WTC11 (cell line): ENCODE results near the gene ANKRD22. TPM values are rescaled to one million over a fixed set of nuclear protein-coding genes. Genes with fewer than 3 reads are reported as not detected.

Experiments
- ATAC-seq: fragments of 200-7000 bp; cut with Tn5 transposase; 2 replicates; pipeline ENCODE4 v1.10.0; 2021; ENCODE audit warnings: mild to moderate bottlenecking, moderate library complexity
- CTCF ChIA-PET: fragments of 300-600 bp; sonication (Branson Sonifier 250); formaldehyde crosslinking; loops from one replicate; lab custom pipeline; 2021; ENCODE audit warnings: antibody characterized with exemption; lab: Charles Lee
- POLR2A ChIA-PET: fragments of 350-600 bp; sonication (Branson Sonifier 250); formaldehyde crosslinking; loops from one replicate; lab custom pipeline; 2021; ENCODE audit warnings: antibody characterized with exemption; lab: Charles Lee
- DNase-seq: peaks from one replicate; pipeline ENCODE4 v3.0.0; 2021; ENCODE audit warnings: low spot score
- H3K27ac Mint-ChIP-seq: 2 replicates; pipeline ENCODE4 v1.8.0; 2021; ENCODE audit warnings: mixed read lengths
- H3K27me3 Mint-ChIP-seq: 2 replicates; pipeline ENCODE4 v1.8.0; 2021; ENCODE audit warnings: low read depth, mild to moderate bottlenecking, moderate library complexity, mixed read lengths
- H3K36me3 Mint-ChIP-seq: 2 replicates; pipeline ENCODE4 v1.8.0; 2021; ENCODE audit warnings: mixed read lengths
- H3K4me1 Mint-ChIP-seq: 2 replicates; pipeline ENCODE4 v1.8.0; 2022; ENCODE audit warnings: mixed read lengths
- H3K4me3 Mint-ChIP-seq: 2 replicates; pipeline ENCODE4 v1.8.0; 2021; ENCODE audit warnings: mild to moderate bottlenecking, moderate library complexity, mixed read lengths
- H3K9me3 Mint-ChIP-seq: 2 replicates; pipeline ENCODE4 v1.8.0; 2021; ENCODE audit warnings: mixed read lengths
- CREB1 ChIP-seq: sonication (generic); formaldehyde crosslinking; IDR thresholded peaks from 2 replicates; pipeline ENCODE4 v1.8.0; 2023; ENCODE audit warnings: mild to moderate bottlenecking, missing genetic modification reagents
- ELF4 ChIP-seq: sonication (generic); formaldehyde crosslinking; IDR thresholded peaks from 2 replicates; pipeline ENCODE4 v1.8.1; 2022; ENCODE audit warnings: low read depth, mild to moderate bottlenecking, moderate library complexity, missing genetic modification reagents
- ERG ChIP-seq: fragments of 250-450 bp; sonication (Bioruptor Pico); IDR thresholded peaks from 2 replicates; pipeline ENCODE4 v1.8.0; 2021; ENCODE audit warnings: mild to moderate bottlenecking
- FOXK1 ChIP-seq: sonication (generic); formaldehyde crosslinking; IDR thresholded peaks from 2 replicates; pipeline ENCODE4 v1.8.0; 2022; ENCODE audit warnings: mild to moderate bottlenecking, moderate library complexity, missing genetic modification reagents
- FOXP1 ChIP-seq: sonication (generic); formaldehyde crosslinking; IDR thresholded peaks from 2 replicates; pipeline ENCODE4 v1.8.0; 2022; ENCODE audit warnings: missing genetic modification reagents, mild to moderate bottlenecking, moderate library complexity, borderline replicate concordance
- FOXP4 ChIP-seq: sonication (generic); formaldehyde crosslinking; IDR thresholded peaks from 2 replicates; pipeline ENCODE4 v1.8.0; 2022; ENCODE audit warnings: mild to moderate bottlenecking, missing genetic modification reagents
- IRF2 ChIP-seq: sonication (generic); formaldehyde crosslinking; IDR thresholded peaks from 2 replicates; pipeline ENCODE4 v1.8.0; 2022; ENCODE audit warnings: low read depth, missing genetic modification reagents, borderline replicate concordance
- JUN ChIP-seq: sonication (generic); formaldehyde crosslinking; IDR thresholded peaks from 2 replicates; pipeline ENCODE4 v1.8.0; 2023; ENCODE audit warnings: mild to moderate bottlenecking, missing genetic modification reagents
- MAX ChIP-seq: sonication (generic); formaldehyde crosslinking; IDR thresholded peaks from 2 replicates; pipeline ENCODE4 v1.8.0; 2022; ENCODE audit warnings: mild to moderate bottlenecking, missing genetic modification reagents
- MLX ChIP-seq: sonication (generic); formaldehyde crosslinking; IDR thresholded peaks from 2 replicates; pipeline ENCODE4 v1.8.1; 2023; ENCODE audit warnings: mild to moderate bottlenecking, missing genetic modification reagents, moderate library complexity
- NFATC4 ChIP-seq: fragments of 250-450 bp; sonication (Bioruptor Pico); IDR thresholded peaks from 2 replicates; pipeline ENCODE4 v1.9.0; 2021; ENCODE audit warnings: mild to moderate bottlenecking
- NR3C1 ChIP-seq: sonication (generic); formaldehyde crosslinking; conservative IDR thresholded peaks from 2 replicates; pipeline ENCODE4 v1.8.1; 2023; ENCODE audit warnings: low read depth, mild to moderate bottlenecking, missing genetic modification reagents
- RORB ChIP-seq: fragments of 250-450 bp; sonication (Bioruptor Pico); IDR thresholded peaks from 2 replicates; pipeline ENCODE4 v1.9.0; 2021; ENCODE audit warnings: mild to moderate bottlenecking
- SOX15 ChIP-seq: fragments of 250-450 bp; sonication (Bioruptor Pico); IDR thresholded peaks from 2 replicates; pipeline ENCODE4 v1.9.0; 2021; ENCODE audit warnings: mild to moderate bottlenecking
- TCF7 ChIP-seq: sonication (generic); formaldehyde crosslinking; IDR thresholded peaks from 2 replicates; pipeline ENCODE4 v1.8.0; 2022; ENCODE audit warnings: mild to moderate bottlenecking, low read depth, missing genetic modification reagents, moderate library complexity
- TEAD4 ChIP-seq: sonication (generic); formaldehyde crosslinking; IDR thresholded peaks from 2 replicates; pipeline ENCODE4 v1.8.0; 2022; ENCODE audit warnings: mild to moderate bottlenecking, missing genetic modification reagents
- USF1 ChIP-seq: sonication (generic); formaldehyde crosslinking; IDR thresholded peaks from 2 replicates; pipeline ENCODE4 v1.8.0; 2022; ENCODE audit warnings: mild to moderate bottlenecking, missing genetic modification reagents
- USF2 ChIP-seq: sonication (generic); formaldehyde crosslinking; IDR thresholded peaks from 2 replicates; pipeline ENCODE4 v1.8.1; 2023; ENCODE audit warnings: mild to moderate bottlenecking, missing genetic modification reagents, moderate library complexity
- ZBTB43 ChIP-seq: sonication (generic); formaldehyde crosslinking; IDR thresholded peaks from 2 replicates; pipeline ENCODE4 v1.8.1; 2023; ENCODE audit warnings: mild to moderate bottlenecking, missing genetic modification reagents
- ZNF263 ChIP-seq: sonication (generic); formaldehyde crosslinking; IDR thresholded peaks from 2 replicates; pipeline ENCODE4 v1.8.1; 2022; ENCODE audit warnings: low read depth, mild to moderate bottlenecking, moderate library complexity, missing genetic modification reagents
- ZNF396 ChIP-seq: fragments of 250-450 bp; sonication (Bioruptor Pico); IDR thresholded peaks from 2 replicates; pipeline ENCODE4 v1.8.0; 2021; ENCODE audit warnings: mild to moderate bottlenecking, moderate library complexity, borderline replicate concordance
- ZNF425 ChIP-seq: fragments of 250-450 bp; sonication (Bioruptor Pico); conservative IDR thresholded peaks from 2 replicates; pipeline ENCODE4 v1.9.0; 2021; ENCODE audit warnings: mild to moderate bottlenecking
- total RNA-seq: library from RNA; stranded (reverse); gene quantifications from 3 replicates; pipeline ENCODE4 v1.2.3, GENCODE V29; 2021

ANKRD22 gene
- total RNA-seq, 1 experiment from 2014 or later, result not detected

GRCh38 chr10:88899886-88900285 is 48.2 kb upstream of the ANKRD22 start:
- no peak for TF ChIP-seq NR3C1 (CRISPR knock-in tag)
- TF ChIP-seq ELF4 (CRISPR knock-in tag), result no peak
- TF ChIP-seq RORB (CRISPR knock-in tag), result no peak
- no peak for TF ChIP-seq ZNF425 (CRISPR knock-in tag)
- TF ChIP-seq NFATC4 (CRISPR knock-in tag), result no peak
- no peak for TF ChIP-seq SOX15 (CRISPR knock-in tag)
- no peak for TF ChIP-seq TCF7 (CRISPR knock-in tag)
- no peak for TF ChIP-seq MLX (CRISPR knock-in tag)
- TF ChIP-seq MAX (CRISPR knock-in tag), result no peak
- no peak for TF ChIP-seq ZBTB43 (CRISPR knock-in tag)
- no peak for TF ChIP-seq CREB1 (CRISPR knock-in tag)
- no peak for TF ChIP-seq FOXK1 (CRISPR knock-in tag)
- no peak for TF ChIP-seq IRF2 (CRISPR knock-in tag)
- CTCF ChIA-PET, result interaction anchor here (2.1 kb wide), 1 partner anchor 33 kb away, joined by 6 read pairs; no protein-coding TSS in a partner anchor
- H3K4me3 Mint-ChIP-seq, result no peak overlapping the region

GRCh38 chr10:88898727-88899126 is 47.1 kb upstream of the ANKRD22 start:
- ChIA-PET POLR2A (no interaction called here), CTCF (interaction anchor here (2.1 kb wide), 1 partner anchor 34 kb away, joined by 6 read pairs; no protein-coding TSS in a partner anchor)
- DNase-seq, result no peak
- ATAC-seq, result peak; percentile 30; the same call in 1 of the 2 replicates
- no peak overlapping the region for H3K4me3 Mint-ChIP-seq
- H3K27me3 Mint-ChIP-seq, result no peaks in the 10 kb centered on the region
- H3K4me1 Mint-ChIP-seq, result peaks cover 11% of the 10 kb centered on the region
- H3K27ac Mint-ChIP-seq, result no peak overlapping the region
- H3K9me3 Mint-ChIP-seq, result no peaks in the 10 kb centered on the region
- TF ChIP-seq JUN (CRISPR knock-in tag) (no peak), FOXP1 (no peak)
- H3K36me3 Mint-ChIP-seq, result 0 out of 2 replicates have a peak, but pooled peaks cover 2% of the 10 kb centered on the region

More at GRCh38 chr10:88899886-88900285, 48.2 kb upstream of the ANKRD22 start:
- no peaks in the 10 kb centered on the region for H3K9me3 Mint-ChIP-seq
- ATAC-seq (no peak), DNase-seq (no peak)
- H3K4me1 Mint-ChIP-seq, result peaks cover 11% of the 10 kb centered on the region
- POLR2A ChIA-PET, result no interaction called here
- no peaks in the 10 kb centered on the region for H3K27me3 Mint-ChIP-seq
- H3K36me3 Mint-ChIP-seq, result 0 out of 2 replicates have a peak, but pooled peaks cover 2% of the 10 kb centered on the region
- no peak overlapping the region for H3K27ac Mint-ChIP-seq

- H3K4me3 Mint-ChIP-seq, result no peak overlapping the region
- no peaks in the 10 kb centered on the region for H3K9me3 Mint-ChIP-seq
- ChIA-PET POLR2A (no interaction called here), CTCF (no interaction called here)
- H3K27ac Mint-ChIP-seq, result peak overlapping the region; percentile 13
- DNase-seq, result no peak
- peaks cover 15% of the 10 kb centered on the region for H3K4me1 Mint-ChIP-seq
- no peaks in the 10 kb centered on the region; the same call in 1 of the 2 replicates for H3K27me3 Mint-ChIP-seq
- H3K36me3 Mint-ChIP-seq, result 0 out of 2 replicates have a peak, but pooled peaks cover 2% of the 10 kb centered on the region
- ATAC-seq, result peak; percentile 69
- TF ChIP-seq FOXP4 (CRISPR knock-in tag) (no peak), IRF2 (CRISPR knock-in tag) (no peak), TEAD4 (CRISPR knock-in tag) (no peak), USF2 (CRISPR knock-in tag) (no peak), ERG (CRISPR knock-in tag) (no peak), USF1 (CRISPR knock-in tag) (no peak), ZNF396 (CRISPR knock-in tag) (no peak), ZNF263 (no peak)
Observed at GRCh38 chr10:88896994-88897853, 45.6 kb upstream of the ANKRD22 start.
